ENCODE data around the gene SCYGR4.
"Not testable (repeated sequence)": the region's sequence is repeated elsewhere in the genome, so short reads cannot be mapped to it uniquely, and the experiment has no call there.

Gene SCYGR4

DNA sequence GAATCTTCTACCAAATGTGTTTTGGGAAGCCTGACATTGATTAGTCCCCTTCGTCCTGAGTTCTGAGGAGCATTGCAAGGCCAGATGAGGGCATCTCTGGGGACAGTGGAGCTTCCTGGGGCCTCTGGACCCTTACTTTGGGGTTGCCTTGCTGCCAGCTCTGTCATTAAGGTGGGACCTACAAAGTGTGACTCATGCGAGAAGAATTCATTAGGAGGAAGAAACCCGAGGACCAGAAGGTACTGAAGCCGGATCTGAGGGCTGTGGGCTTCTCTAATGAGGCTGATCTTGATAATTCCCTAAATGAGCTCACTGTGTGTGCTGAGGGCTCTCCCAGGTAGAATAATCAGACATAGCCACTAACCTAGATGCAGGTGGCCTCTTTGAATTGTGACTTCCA is 19.3 kb upstream of the SCYGR4 start:
- DNase-seq (ENCODE audit: low spot score): no peak
- TF ChIP-seq, protein P1, sequence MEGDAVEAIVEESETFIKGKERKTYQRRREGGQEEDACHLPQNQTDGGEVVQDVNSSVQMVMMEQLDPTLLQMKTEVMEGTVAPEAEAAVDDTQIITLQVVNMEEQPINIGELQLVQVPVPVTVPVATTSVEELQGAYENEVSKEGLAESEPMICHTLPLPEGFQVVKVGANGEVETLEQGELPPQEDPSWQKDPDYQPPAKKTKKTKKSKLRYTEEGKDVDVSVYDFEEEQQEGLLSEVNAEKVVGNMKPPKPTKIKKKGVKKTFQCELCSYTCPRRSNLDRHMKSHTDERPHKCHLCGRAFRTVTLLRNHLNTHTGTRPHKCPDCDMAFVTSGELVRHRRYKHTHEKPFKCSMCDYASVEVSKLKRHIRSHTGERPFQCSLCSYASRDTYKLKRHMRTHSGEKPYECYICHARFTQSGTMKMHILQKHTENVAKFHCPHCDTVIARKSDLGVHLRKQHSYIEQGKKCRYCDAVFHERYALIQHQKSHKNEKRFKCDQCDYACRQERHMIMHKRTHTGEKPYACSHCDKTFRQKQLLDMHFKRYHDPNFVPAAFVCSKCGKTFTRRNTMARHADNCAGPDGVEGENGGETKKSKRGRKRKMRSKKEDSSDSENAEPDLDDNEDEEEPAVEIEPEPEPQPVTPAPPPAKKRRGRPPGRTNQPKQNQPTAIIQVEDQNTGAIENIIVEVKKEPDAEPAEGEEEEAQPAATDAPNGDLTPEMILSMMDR (IDR thresholded peaks at IDR 0.05; ENCODE audit: borderline replicate concordance, control extremely low read depth, extremely low read depth, insufficient read depth, missing control alignments): no peak
- in situ Hi-C loops (cut with MboI; ENCODE audit: low sequenced_read_pairs, unreplicated experiment): no loop called here

DNA sequence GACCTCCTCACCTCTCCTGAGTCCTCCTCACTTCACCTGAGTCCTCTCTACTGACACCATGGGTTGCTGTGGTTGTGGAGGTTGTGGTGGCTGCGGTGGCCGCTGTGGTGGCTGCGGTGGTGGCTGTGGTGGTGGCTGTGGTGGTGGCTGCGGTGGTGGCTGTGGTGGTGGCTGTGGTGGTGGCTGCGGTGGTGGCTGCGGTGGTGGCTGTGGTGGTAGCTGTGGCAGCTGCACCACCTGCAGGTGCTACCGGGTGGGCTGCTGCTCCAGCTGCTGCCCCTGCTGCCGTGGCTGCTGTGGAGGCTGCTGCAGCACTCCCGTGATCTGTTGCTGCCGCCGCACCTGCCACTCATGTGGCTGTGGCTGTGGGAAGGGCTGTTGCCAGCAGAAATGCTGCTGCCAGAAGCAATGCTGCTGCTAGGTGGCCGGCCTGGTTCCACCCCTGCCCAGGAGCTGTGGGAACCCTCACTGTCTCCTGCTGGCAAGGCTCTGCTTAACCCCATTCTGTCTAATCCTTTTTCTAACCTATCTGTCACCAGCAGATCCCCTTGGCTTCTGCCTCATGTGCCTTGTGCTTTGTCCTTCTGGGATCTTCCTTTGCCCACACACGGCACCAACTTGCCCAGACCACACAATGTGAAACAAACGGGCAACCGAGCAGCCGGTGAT is 18.3 kb upstream of the SCYGR4 start, which contains the start of gene SCYGR2:
Gene SCYGR2, plus strand, starts transcription at position 59 of the 669 bp plus-strand sequence. Its CDS starts 0 bp downstream, at position 59.
- in situ Hi-C loops (cut with MboI; ENCODE audit: low sequenced_read_pairs, unreplicated experiment); DNase-seq (ENCODE audit: low spot score): not testable (repeated sequence)

DNA sequence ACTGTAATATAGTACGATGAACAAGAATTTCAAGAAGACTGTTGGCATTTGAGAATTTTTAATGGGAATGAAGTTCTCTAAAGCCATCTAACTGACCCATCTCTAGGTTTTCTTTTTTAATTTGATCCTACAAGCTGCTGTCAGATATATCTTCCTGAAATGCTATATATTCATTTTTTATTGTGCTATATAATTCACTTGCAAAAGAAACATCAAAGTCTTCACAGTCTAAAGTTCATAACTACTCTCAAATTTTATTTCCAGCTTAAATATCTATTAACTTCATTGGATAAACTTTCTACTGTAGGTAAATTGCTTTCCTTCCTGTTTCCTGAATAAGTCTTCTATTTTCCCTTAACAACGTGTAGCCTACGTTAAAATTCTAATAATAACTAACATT is 14.9 kb upstream of the SCYGR4 start:
- TF ChIP-seq, protein P1 (IDR thresholded peaks at IDR 0.05; ENCODE audit: borderline replicate concordance, control extremely low read depth, extremely low read depth, insufficient read depth, missing control alignments): no peak
- in situ Hi-C loops (cut with MboI; ENCODE audit: low sequenced_read_pairs, unreplicated experiment): no loop called here
- no peak for DNase-seq (ENCODE audit: low spot score)

DNA sequence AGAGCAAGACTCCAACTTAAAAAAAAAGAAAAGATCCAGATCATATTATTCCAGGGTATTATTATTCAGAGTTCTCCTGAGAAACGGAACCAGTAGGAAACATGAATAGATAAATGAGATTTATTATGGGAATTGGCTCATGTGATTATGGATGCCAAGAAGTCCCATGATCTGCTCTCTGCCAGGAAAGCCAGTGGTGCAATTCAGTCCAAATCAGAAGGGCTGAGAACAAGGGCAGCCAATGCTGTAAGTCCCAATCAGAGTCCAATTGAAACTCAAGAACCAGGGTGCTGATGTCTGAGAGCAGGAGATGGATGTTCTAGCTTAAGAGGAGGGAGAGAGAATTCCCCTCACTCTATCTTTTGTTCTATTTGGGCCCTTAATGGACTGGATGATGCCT is 10.8 kb upstream of the SCYGR4 start:
- in situ Hi-C loops (cut with MboI; ENCODE audit: low sequenced_read_pairs, unreplicated experiment): no loop called here
- TF ChIP-seq, protein P1 (IDR thresholded peaks at IDR 0.05; ENCODE audit: borderline replicate concordance, control extremely low read depth, extremely low read depth, insufficient read depth, missing control alignments): no peak
- DNase-seq (ENCODE audit: low spot score): no peak

DNA sequence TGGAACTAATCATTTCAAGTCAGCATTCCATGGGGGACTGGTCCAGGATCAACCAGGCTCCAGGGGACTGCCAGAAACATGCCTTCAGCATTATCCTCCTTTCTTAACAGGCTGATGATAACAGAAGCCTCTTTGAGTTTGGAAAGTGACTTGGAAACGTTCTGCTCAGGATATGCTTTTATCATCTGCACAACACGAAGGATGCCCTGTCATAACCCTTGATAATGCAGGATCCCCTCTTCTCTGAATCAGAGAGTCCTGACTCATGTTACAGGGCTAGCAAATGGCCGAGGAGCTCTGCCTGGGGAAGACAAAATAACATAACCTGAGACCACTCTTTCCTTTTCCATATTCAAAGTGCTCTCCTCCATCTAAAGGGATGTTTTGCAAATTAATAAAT is 9.4 kb upstream of the SCYGR4 start:
- TF ChIP-seq, protein P1 (IDR thresholded peaks at IDR 0.05; ENCODE audit: borderline replicate concordance, control extremely low read depth, extremely low read depth, insufficient read depth, missing control alignments): no peak
- no peak for DNase-seq (ENCODE audit: low spot score)
- in situ Hi-C loops (cut with MboI; ENCODE audit: low sequenced_read_pairs, unreplicated experiment): no loop called here

DNA sequence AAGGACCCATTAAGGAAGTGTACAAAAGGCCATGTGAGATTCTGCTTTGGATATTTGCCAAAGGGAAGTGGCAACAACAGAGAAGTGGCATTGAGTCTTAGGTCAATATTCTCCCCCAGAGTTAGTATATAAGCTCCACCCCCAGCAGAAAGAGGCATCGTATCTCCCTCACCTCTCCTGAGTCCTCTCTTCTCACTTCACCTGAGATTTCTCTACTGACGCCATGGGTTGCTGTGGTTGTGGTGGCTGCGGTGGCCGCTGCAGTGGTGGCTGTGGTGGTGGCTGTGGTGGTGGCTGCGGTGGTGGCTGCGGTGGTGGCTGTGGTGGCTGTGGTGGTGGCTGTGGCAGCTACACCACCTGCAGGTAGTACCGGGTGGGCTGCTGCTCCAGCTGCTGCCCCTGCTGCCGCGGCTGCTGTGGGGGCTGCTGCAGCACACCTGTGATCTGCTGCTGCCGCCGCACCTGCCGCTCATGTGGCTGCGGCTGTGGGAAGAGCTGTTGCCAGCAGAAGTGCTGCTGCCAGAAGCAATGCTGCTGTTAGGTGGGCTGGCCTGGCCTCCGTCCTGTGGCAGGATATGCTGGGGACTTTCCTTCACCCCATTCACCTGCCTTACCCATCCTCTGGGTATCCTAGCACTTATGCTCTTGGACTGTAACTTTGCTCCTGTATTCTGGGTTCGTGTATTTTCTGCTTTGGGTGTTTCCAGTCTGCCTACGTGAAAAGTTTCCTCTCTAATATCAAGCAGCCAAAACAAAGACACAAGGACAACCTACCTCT is 8.5 kb upstream of the SCYGR4 start:
- DNase-seq (ENCODE audit: low spot score): peak; percentile 51
- TF ChIP-seq, protein P1 (IDR thresholded peaks at IDR 0.05; ENCODE audit: borderline replicate concordance, control extremely low read depth, extremely low read depth, insufficient read depth, missing control alignments): no peak
- in situ Hi-C loops (cut with MboI; ENCODE audit: low sequenced_read_pairs, unreplicated experiment): no loop called here

DNA sequence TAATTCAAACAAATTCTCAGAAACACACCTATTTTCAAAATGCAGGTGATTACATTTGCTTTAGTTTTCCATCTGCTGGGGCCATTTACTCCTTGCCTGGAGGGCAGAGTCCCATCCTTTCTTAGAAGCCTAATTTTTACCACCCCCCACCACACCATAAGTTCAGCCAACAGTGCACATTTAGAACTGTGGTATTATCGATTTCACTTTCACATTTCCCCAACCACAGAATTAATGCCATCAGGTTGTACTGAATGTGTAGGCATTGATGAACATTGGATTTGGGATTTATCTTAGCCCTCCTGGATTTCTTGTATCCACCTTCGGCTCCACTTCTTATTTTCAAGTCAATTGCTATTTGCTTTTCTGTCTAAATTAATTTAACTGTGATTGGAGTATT is 7.2 kb upstream of the SCYGR4 start:
- DNase-seq (ENCODE audit: low spot score): no peak
- in situ Hi-C loops (cut with MboI; ENCODE audit: low sequenced_read_pairs, unreplicated experiment): no loop called here
- TF ChIP-seq, protein P1 (IDR thresholded peaks at IDR 0.05; ENCODE audit: borderline replicate concordance, control extremely low read depth, extremely low read depth, insufficient read depth, missing control alignments): no peak
